Osteoblast (primary cell): ENCODE data around the gene BDH1. TPM values are rescaled to one million over a fixed set of nuclear protein-coding genes. Genes with fewer than 3 reads are reported as not detected.
A peak's percentile ranks its signal among the peaks of the same experiment; 100 is the strongest.

Experiments used
- DNase-seq: peaks from one replicate; pipeline ENCODE4 v3.0.0; 2011; ENCODE audit warnings: low spot score, mixed read lengths; ENCODE audit not compliant: insufficient read length; ENCODE audit errors: missing footprints
- H2AFZ ChIP-seq: 2 replicates; pipeline ENCODE4 v1.6.0; 2011; ENCODE audit warnings: mild to moderate bottlenecking, low read length
- H3K27ac ChIP-seq: 2 replicates; pipeline ENCODE4 v1.5.1; 2011; ENCODE audit warnings: mild to moderate bottlenecking, low read depth, low read length, moderate library complexity
- H3K27me3 ChIP-seq: 2 replicates; pipeline ENCODE4 v1.6.0; 2012; ENCODE audit warnings: mild to moderate bottlenecking, control low read depth, inconsistent platforms, low read length, moderate library complexity; ENCODE audit not compliant: insufficient read depth
- H3K36me3 ChIP-seq: 2 replicates; pipeline ENCODE4 v1.5.1; 2011; ENCODE audit warnings: mild to moderate bottlenecking, low read length, control low read depth, moderate library complexity; ENCODE audit not compliant: insufficient read depth
- H3K4me1 ChIP-seq: 2 replicates; pipeline ENCODE4 v1.5.1; 2011; ENCODE audit warnings: mild to moderate bottlenecking, low read length, control low read depth, moderate library complexity; ENCODE audit not compliant: insufficient read depth
- H3K4me2 ChIP-seq: 2 replicates; pipeline ENCODE4 v1.6.0; 2011; ENCODE audit warnings: mild to moderate bottlenecking, low read length; ENCODE audit not compliant: insufficient read depth
- H3K4me3 ChIP-seq: fragments of 200-600 bp; sonication (generic); 3 replicates; pipeline ENCODE4 v1.5.1; 2012; ENCODE audit warnings: mild to moderate bottlenecking, low read length, inconsistent platforms; ENCODE audit not compliant: insufficient read depth
- H3K79me2 ChIP-seq: 2 replicates; pipeline ENCODE4 v1.6.0; 2012; ENCODE audit warnings: mild to moderate bottlenecking, low read length, control low read depth, inconsistent platforms; ENCODE audit not compliant: insufficient read depth
- H3K9me3 ChIP-seq: 2 replicates; pipeline ENCODE4 v1.5.1; 2011; ENCODE audit warnings: low read depth, low read length, control low read depth
- H4K20me1 ChIP-seq: 2 replicates; pipeline ENCODE4 v1.6.0; 2012; ENCODE audit warnings: mild to moderate bottlenecking, low read length, control low read depth; ENCODE audit not compliant: insufficient read depth
- total RNA-seq: library from RNA; depleted of rRNA; stranded (reverse); fragments of >200 nt; gene quantifications from 2 replicates; pipeline ENCODE4 v1.2.3, GENCODE V29; 2012
- TF ChIP-seq, protein P1 (sequence below): IDR thresholded peaks from 2 replicates; pipeline ENCODE4 v1.5.1; 2011; ENCODE audit warnings: mild to moderate bottlenecking, low read depth, low read length, moderate library complexity; ENCODE audit errors: extremely low read depth

Gene BDH1
- total RNA-seq, 1 donor: 5.8 TPM

DNA sequence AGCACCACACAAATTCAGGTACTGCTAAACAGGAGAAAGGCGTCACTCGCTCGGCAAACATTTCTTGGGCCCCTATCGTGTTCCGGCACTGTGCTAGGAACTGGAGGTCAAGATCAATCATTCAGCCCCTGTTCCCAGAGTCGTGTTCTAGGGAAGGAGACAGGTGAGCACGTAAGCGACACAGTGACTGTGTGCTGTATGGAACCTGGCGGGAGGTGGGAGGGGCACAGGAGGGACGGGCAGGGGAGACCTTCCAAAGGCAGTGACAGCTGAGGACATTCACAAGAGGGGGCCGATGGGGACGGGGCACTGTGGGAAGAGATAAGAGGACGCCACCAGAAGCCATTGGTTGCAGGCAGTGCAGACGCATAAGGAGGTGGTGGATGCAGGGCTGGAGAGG is 32.2 kb downstream of the BDH1 start:
- Histone ChIP-seq H3K79me2 (no peaks in the 10 kb centered on the region), H3K4me1 (no peaks in the 10 kb centered on the region), H3K9me3 (no peaks in the 10 kb centered on the region), H4K20me1 (no peaks in the 10 kb centered on the region), H2AFZ (no peak overlapping the region), H3K4me3 (no peak overlapping the region), H3K36me3 (no peaks in the 10 kb centered on the region), H3K27me3 (no peaks in the 10 kb centered on the region), H3K27ac (no peak overlapping the region), H3K4me2 (no peak overlapping the region)
- TF ChIP-seq, protein P1, sequence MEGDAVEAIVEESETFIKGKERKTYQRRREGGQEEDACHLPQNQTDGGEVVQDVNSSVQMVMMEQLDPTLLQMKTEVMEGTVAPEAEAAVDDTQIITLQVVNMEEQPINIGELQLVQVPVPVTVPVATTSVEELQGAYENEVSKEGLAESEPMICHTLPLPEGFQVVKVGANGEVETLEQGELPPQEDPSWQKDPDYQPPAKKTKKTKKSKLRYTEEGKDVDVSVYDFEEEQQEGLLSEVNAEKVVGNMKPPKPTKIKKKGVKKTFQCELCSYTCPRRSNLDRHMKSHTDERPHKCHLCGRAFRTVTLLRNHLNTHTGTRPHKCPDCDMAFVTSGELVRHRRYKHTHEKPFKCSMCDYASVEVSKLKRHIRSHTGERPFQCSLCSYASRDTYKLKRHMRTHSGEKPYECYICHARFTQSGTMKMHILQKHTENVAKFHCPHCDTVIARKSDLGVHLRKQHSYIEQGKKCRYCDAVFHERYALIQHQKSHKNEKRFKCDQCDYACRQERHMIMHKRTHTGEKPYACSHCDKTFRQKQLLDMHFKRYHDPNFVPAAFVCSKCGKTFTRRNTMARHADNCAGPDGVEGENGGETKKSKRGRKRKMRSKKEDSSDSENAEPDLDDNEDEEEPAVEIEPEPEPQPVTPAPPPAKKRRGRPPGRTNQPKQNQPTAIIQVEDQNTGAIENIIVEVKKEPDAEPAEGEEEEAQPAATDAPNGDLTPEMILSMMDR: no peak
- peak; percentile 58 for DNase-seq

DNA sequence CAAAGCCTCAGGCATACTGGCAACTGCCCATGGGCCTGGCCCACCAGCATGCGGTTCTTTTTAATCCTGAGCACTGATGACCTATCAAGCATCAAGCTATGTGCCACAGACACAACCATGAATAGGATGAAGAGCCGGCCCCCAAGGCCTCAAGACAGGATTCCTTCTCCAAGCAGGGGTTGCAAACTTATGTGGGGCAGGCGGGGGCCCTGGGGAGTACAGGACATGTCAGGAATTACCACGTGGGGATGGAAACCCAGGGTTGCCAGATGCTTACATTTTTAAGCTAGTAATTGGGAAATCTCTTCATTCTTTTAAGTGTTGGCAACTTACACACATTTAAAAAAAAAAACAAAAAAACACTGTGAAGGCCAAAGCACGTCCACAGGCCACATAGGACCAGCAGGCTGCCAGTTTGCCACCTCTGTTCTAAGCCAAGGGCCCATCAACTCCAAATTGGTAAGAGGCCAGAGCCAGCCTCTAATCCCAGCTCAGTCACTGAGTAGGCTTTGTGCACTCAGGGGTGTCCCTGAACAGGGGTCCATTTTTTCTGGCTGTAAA is 32.8 kb downstream of the BDH1 start:
- Histone ChIP-seq H3K27ac (no peak overlapping the region), H3K4me2 (no peak overlapping the region)
- peak; percentile 81 for DNase-seq

DNA sequence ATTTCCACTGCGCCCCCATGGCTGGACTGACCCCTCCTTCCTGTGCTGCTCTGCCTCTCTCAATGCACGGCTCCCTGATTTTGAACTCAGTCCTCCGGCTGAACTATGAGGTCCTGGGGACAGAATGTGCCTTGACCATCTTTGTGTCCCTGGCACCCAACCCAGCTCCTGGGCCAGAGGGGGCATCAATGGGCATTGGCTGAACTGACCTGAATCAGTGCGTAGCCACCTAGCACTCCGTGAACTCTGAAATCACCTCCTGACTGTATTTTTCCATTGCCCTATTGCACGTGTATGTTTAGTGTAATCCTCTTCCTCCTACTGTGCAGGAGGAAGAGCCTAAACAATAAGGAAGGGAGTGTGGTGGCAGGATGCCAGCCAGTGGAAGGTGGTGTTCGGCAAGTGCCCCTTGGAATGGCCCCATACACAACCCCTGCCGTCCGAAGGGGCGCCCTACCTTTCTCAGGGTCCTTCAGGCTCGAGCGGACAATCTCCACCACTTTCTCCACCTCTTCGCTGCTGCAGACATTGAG is 33.5 kb downstream of the BDH1 start:
- Histone ChIP-seq H3K27ac (no peak overlapping the region), H3K4me1 (no peaks in the 10 kb centered on the region), H3K27me3 (no peaks in the 10 kb centered on the region), H3K9me3 (no peaks in the 10 kb centered on the region), H3K79me2 (no peaks in the 10 kb centered on the region), H3K4me3 (no peak overlapping the region), H4K20me1 (no peaks in the 10 kb centered on the region), H2AFZ (no peak overlapping the region), H3K4me2 (no peak overlapping the region), H3K36me3 (no peaks in the 10 kb centered on the region)
- DNase-seq: peak; percentile 4
- TF ChIP-seq, protein P1: no peak

More for the DNA sequence above, 32.8 kb downstream of the BDH1 start:
- Histone ChIP-seq H3K4me3 (no peak overlapping the region), H4K20me1 (no peaks in the 10 kb centered on the region), H2AFZ (no peak overlapping the region), H3K27me3 (no peaks in the 10 kb centered on the region), H3K36me3 (no peaks in the 10 kb centered on the region), H3K9me3 (no peaks in the 10 kb centered on the region), H3K79me2 (no peaks in the 10 kb centered on the region), H3K4me1 (no peaks in the 10 kb centered on the region)
- TF ChIP-seq, protein P1: no peak

GRCh38 chr3:197521277-197522182 is 34.2 kb downstream of the BDH1 start:
- no peaks in the 10 kb centered on the region for H3K9me3 ChIP-seq
- peaks cover 6% of the 10 kb centered on the region for H3K4me1 ChIP-seq
- H3K4me3 ChIP-seq: no peak overlapping the region
- H4K20me1 ChIP-seq: no peaks in the 10 kb centered on the region
- no peak overlapping the region for H3K27ac ChIP-seq
- TF ChIP-seq, protein P1: no peak
- no peaks in the 10 kb centered on the region for H3K79me2 ChIP-seq
- no peaks in the 10 kb centered on the region for H3K36me3 ChIP-seq
- DNase-seq: peak; percentile 78
- H3K27me3 ChIP-seq: no peaks in the 10 kb centered on the region
- H3K4me2 ChIP-seq: no peak overlapping the region
- H2AFZ ChIP-seq: peak overlapping the region; percentile 57
